Left renal pelvis (tissue), 4 donors: ENCODE data around the gene ZNF792. TPM values are rescaled to one million over a fixed set of nuclear protein-coding genes. Genes with fewer than 3 reads are reported as not detected.
A peak's percentile ranks its signal among the peaks of the same experiment; 100 is the strongest.
"Not testable (repeated sequence)": the region's sequence is repeated elsewhere in the genome, so short reads cannot be mapped to it uniquely, and the experiment has no call there.

Experiments
- DNase-seq, 4 donors: peaks; one replicate each; pipeline ENCODE4 v3.0.0-alpha.2; 2013; ENCODE audit warnings: low read depth in 4 of 4, low spot score in 3 of 4
- polyA plus RNA-seq, 4 donors: library from polyadenylated mRNA; unstranded; fragments of 120-200 nt; gene quantifications; one replicate each; pipeline ENCODE4 v1.2.1, GENCODE V29; 2013; ENCODE audit not compliant: insufficient read length in 4 of 4

The ZNF792 gene
- polyA plus RNA-seq, 4 donors = 5.2 to 7.4 (median 5.9) TPM

DNA sequence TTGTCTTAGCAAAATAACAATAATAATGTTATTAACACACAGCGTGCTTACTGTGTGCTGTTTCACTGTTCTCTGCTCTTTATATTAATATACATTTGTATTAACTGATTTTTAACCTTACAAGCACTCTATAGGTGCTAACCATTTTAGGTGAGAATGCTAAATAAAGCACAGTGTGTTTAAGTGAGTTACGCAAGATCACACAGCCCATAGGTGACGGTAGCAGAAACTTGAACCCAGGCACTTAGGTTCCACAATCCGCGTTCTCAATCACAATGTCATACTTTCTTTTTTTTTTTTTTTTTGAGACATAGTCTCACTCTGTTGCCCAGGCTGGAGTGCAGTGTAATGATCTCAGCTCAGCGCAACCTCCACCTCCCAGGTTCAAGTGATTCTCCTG, 31.5 kb downstream of the ZNF792 start:
- no peak for DNase-seq

DNA sequence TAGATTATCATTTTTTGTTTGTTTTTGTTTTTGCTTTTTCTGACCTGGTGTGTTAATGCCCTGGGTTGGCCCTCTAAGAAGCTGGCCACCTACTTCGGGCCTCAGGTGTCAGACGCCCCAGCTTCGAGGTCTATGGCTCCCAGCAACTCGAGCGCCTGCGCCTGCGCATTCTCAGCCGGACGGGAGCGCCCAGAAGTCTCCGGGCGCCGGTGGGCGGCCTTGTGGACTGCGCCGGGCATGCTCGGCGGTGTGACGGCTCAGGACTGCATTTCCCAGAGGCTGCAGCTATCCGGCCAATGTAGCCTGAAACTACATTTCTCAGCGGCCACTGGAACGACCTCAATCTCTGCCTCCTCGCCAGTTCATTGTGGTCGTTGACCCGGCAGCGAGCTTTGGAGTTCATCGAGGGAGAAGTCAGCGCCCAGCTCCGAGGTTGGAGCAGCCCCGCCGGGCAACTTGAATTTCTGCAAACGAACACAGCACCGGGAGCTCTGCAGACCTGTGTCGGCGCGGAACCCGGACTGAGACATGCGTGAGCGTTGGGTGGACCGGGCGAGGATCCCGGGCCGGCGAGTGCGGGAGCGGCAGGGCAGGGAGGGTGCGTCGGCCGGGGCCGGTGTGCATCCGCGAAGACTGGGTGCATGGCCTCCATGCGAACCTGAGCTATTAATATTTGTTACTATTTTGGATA, 37.2 kb downstream of the ZNF792 start, which contains the start of gene ZNF30:
Gene ZNF30 (plus strand): TSS at position 219 of the 691 bp plus-strand sequence. CDS start 3,045 bp downstream, outside the sequence.
- DNase-seq = peak; percentile 67 to 85 (median 78)

DNA sequence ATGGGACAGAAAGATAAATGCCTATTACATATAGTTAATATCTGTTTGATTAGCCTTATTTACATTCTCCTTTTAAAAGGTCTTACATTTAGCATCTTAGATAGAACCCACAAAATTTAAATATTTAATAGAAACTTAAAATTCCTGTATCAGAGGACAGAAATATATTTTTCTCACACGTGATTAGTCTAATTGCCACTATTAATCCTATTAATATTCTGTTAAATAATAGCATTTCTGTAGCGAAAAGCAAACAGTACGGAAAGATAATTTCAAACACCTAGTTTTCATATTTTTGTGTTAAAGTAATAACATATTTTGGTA, 37.7 kb downstream of the ZNF792 start:
- DNase-seq = no peak

DNA sequence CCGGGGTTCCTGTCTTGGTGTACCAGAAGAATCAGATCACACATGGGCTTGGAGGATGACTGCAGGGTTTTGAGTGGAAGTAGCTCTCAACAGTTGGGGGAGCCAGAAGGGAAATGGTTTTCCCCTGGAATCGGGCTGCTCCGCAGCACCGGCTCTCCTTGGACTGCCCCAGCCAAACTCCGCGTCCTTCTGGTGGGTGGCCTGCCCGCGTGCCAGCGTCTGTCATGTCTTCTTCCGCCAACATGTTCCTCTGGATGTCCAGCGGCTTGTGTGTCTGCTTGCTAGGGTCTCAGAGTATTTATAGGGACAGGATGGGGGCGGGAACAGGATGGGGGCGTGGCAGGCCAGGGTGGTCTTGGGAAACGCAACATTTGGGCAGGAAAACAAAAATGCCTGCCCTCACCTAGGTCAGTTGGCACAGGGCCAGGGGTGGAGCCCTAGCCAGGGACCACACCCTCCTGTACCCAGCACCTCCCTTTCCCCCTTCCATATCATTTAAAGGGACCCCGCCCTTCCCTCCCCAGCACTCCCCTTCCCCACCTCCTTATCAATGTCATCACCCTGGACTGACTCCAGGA, 38.7 kb downstream of the ZNF792 start:
- DNase-seq = no peak

DNA sequence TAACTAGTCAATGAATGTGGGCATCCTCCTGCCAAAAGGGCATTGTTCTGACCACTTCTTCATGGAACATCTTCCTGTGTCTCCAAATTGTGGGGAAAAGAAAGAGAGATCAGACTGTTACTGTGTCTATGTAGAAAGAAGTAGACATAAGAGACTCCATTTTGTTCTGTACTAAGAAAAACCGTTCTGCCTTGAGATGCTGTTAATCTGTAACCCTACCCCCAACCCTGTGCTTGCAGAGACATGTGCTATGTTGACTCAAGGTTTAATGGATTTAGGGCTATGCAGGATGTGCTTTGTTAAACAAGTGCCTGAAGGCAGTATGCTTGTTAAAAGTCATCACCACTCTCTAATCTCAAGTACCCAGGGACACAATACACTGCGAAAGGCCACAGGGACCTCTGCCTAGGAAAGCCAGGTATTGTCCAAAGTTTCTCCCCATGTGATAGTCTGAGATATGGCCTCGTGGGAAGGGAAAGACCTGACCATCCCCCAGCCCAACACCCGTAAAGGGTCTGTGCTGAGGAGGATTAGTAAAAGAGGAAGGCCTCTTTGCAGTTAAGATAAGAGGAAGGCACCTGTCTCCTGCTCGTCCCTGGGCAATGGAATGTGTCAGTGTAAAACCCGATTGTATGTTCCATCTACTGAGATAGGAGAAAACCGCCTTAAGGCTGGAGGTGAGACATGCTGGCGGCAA, 43.8 kb downstream of the ZNF792 start:
- not testable (repeated sequence) for DNase-seq

DNA sequence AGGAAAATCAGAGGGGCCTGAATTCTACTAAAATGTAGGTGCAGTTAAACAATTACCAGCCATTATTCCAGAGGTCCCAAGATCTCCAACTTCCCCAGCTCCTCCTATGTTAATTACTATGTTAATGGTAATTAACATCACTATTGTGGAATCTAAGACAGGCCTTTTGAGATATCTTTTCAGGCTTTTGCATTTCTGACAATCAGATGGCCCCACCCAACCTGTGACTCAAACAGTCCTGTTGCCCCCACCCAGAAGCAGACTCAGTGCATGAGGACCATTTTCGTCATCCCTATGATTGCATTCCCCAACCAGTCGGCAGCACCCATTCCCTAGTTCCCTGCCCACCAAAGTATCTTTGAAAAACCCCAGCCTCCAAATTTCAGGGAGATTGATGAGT, 45.8 kb downstream of the ZNF792 start:
- no peak for DNase-seq

DNA sequence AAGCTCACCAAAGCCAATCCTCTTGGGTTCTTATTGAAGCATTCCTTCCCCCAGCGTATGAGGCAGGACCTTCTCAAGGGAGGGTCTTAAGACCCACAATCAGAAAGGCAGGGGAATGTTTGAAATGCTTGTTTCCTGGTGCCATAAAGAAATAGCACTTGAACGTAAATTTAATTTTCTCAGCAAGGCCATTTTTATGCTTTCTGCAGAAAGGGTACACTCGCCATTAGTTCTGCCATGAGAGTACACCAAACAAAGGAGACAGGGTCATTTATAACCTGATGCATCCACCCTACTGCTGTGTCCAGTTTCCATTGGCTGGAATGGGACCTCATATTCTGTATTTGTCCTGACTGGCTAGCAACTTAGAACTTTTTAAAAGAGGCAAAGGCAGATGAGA, 46.9 kb downstream of the ZNF792 start:
- DNase-seq = not testable (repeated sequence)

DNA sequence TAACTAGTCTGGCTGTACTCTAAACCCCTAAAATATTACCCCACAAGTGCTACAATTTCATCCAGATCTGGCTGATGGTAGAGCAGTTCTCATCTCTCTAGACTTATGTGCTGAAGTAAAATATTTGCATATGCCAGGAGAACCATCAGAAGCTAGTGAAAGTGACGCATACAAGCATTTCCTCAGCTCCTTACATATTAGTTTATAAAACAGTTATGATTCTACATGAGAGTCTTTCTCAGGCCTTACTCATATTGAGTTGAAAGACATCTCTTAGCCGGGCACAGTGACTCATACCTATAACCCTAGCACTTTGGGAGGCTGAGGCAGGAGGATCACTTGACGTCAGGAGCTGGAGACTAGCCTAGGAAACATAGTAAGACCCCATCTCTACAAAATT, 53.3 kb downstream of the ZNF792 start:
- no peak for DNase-seq

Other genes with a start within 250 kb of the ZNF792 start
- gene ZNF181, start 230.0 kb downstream of the ZNF792 start, polyA plus RNA-seq = 10 to 100 TPM; 20.7 to 28.3 (median 24.3) TPM
- gene ZNF599, start 191.0 kb downstream of the ZNF792 start, polyA plus RNA-seq = 10 to 100 TPM; 12.3 to 18.9 (median 12.8) TPM
- 1 to 10 TPM; 5.6 to 7.3 (median 7.1) TPM for gene ZNF30, start 37.3 kb downstream of the ZNF792 start, polyA plus RNA-seq
- 100 to 1,000 TPM in 1 of 4 donors, 10 to 100 TPM in 3; 47.1 to 102 (median 66.3) TPM for gene GRAMD1A, start 36.1 kb upstream of the ZNF792 start, polyA plus RNA-seq
- gene SCN1B, start 66.2 kb upstream of the ZNF792 start, polyA plus RNA-seq = 1 to 10 TPM in 3 of 4 donors, under 1 TPM in 1; 0.74 to 2.1 (median 1.2) TPM
- gene HPN, start 77.5 kb upstream of the ZNF792 start, polyA plus RNA-seq = 100 to 1,000 TPM in 1 of 4 donors, 10 to 100 TPM in 2, 1 to 10 TPM in 1; 2.6 to 118 (median 79.0) TPM
- gene FXYD3, start 151.6 kb upstream of the ZNF792 start, polyA plus RNA-seq = 10 to 100 TPM in 3 of 4 donors, under 1 TPM in 1; 0.48 to 35.2 (median 22.5) TPM
- gene LGI4, start 170.8 kb upstream of the ZNF792 start, polyA plus RNA-seq = 10 to 100 TPM in 1 of 4 donors, 1 to 10 TPM in 3; 2.7 to 14.3 (median 3.5) TPM
- gene FXYD1, start 174.6 kb upstream of the ZNF792 start, polyA plus RNA-seq = 10 to 100 TPM; 22.3 to 73.8 (median 27.2) TPM
- gene FXYD7, start 179.0 kb upstream of the ZNF792 start, polyA plus RNA-seq = 1 to 10 TPM in 3 of 4 donors, under 1 TPM in 1; 0.82 to 6.6 (median 1.3) TPM
- gene FXYD5, start 190.5 kb upstream of the ZNF792 start, polyA plus RNA-seq = 10 to 100 TPM; 13.2 to 33.5 (median 27.9) TPM